HepG2 (cell line): ENCODE results near the gene CAPRIN1. TPM values are rescaled to one million over a fixed set of nuclear protein-coding genes. Genes with fewer than 3 reads are reported as not detected.

Source experiments
- GFI1 ChIP-seq: sonication (generic); formaldehyde crosslinking; IDR thresholded peaks from 2 replicates; pipeline ENCODE4 v1.5.0; 2020; ENCODE audit warnings: missing genetic modification reagents, mild to moderate bottlenecking, borderline replicate concordance
- HOXD1 ChIP-seq: sonication (generic); formaldehyde crosslinking; IDR thresholded peaks from 2 replicates; pipeline ENCODE4 v1.5.0; 2020; ENCODE audit warnings: missing genetic modification reagents
- IRF2 ChIP-seq: IDR thresholded peaks from 2 replicates; pipeline ENCODE4 v1.6.1; 2018; ENCODE audit warnings: missing genetic modification reagents, missing compliant biosample characterization
- JUN ChIP-seq: sonication (generic); formaldehyde crosslinking; IDR thresholded peaks from 2 replicates; pipeline ENCODE4 v1.4.0; 2020; ENCODE audit warnings: mild to moderate bottlenecking, missing genetic modification reagents
- MXD4 ChIP-seq: IDR thresholded peaks from 2 replicates; pipeline ENCODE4 v1.6.1; 2016; ENCODE audit warnings: mild to moderate bottlenecking, missing biosample characterization, missing genetic modification reagents
- PRPF4 ChIP-seq: fragments of 200-400 bp; formaldehyde crosslinking; IDR thresholded peaks from 2 replicates; pipeline ENCODE4 v1.6.1; 2016; ENCODE audit warnings: low read length, low read depth; ENCODE audit not compliant: poor library complexity, severe bottlenecking
- RBM22 ChIP-seq: fragments of 200-400 bp; formaldehyde crosslinking; optimal IDR thresholded peaks from 2 replicates; pipeline ENCODE3; 2017; ENCODE audit warnings: mild to moderate bottlenecking, low read length, moderate library complexity
- RFX5 ChIP-seq: IDR thresholded peaks from 2 replicates; pipeline ENCODE4 v1.6.1; 2011; ENCODE audit warnings: low read depth, low read length, improper control_type of control experiment
- SIN3B ChIP-seq: fragments of 150-350 bp; IDR thresholded peaks from 2 replicates; pipeline ENCODE4 v1.6.1; 2014; ENCODE audit warnings: low read length
- TCF7L2 ChIP-seq: IDR thresholded peaks from 2 replicates; pipeline ENCODE4 v1.6.1; 2011; ENCODE audit warnings: mild to moderate bottlenecking, low read depth, low read length, moderate library complexity
- TEAD3 ChIP-seq: optimal IDR thresholded peaks from 2 replicates; pipeline ENCODE3; 2016; ENCODE audit warnings: borderline replicate concordance
- THAP11 ChIP-seq: IDR thresholded peaks from 2 replicates; pipeline ENCODE4 v1.6.1; 2016; ENCODE audit warnings: missing biosample characterization, missing genetic modification reagents
- ZNF17 ChIP-seq: sonication (generic); formaldehyde crosslinking; IDR thresholded peaks from 2 replicates; pipeline ENCODE4 v1.5.0; 2020; ENCODE audit warnings: mild to moderate bottlenecking, missing genetic modification reagents
- ZNF430 ChIP-seq: sonication (generic); formaldehyde crosslinking; IDR thresholded peaks from 2 replicates; pipeline ENCODE4 v1.9.0; 2021; ENCODE audit warnings: mild to moderate bottlenecking, missing genetic modification reagents
- ZNF879 ChIP-seq: sonication (generic); formaldehyde crosslinking; IDR thresholded peaks from 2 replicates; pipeline ENCODE4 v1.8.1; 2023; ENCODE audit warnings: missing genetic modification reagents
- ZSCAN25 ChIP-seq: sonication (generic); formaldehyde crosslinking; IDR thresholded peaks from 2 replicates; pipeline ENCODE4 v1.8.0; 2022; ENCODE audit warnings: mild to moderate bottlenecking, missing genetic modification reagents
- polyA plus RNA-seq, 8 experiments: library from polyadenylated mRNA; depleted of rRNA in 3 of 8; stranded (reverse) in 7 of 8; unstranded in 1 of 8; fragments of >200 nt; fragmentation: Illumina TruSeq in 4 of 8; extraction: Trizol in 4 of 8; gene quantifications; 2 replicates each; pipeline versions ENCODE4 v1.2.1 to v1.2.3, GENCODE V29; 2011 to 2016; ENCODE audit warnings: low read depth in 4 of 8, missing spikeins in 1 of 8, mixed read lengths in 1 of 8; ENCODE audit not compliant: insufficient read depth in 1 of 8
- total RNA-seq, 5 experiments: library from RNA; depleted of rRNA; stranded (reverse); fragments of >200 nt; fragmentation: Illumina TruSeq; extraction: Trizol; gene quantifications; 2 replicates each; pipeline ENCODE4 v1.2.3, GENCODE V29; 2016; ENCODE audit warnings: low read depth in 1 of 5
- TF ChIP-seq, protein P1 (sequence below): sonication (generic); formaldehyde crosslinking; IDR thresholded peaks from 2 replicates; pipeline ENCODE4 v1.8.1; 2023; ENCODE audit warnings: missing genetic modification reagents, mild to moderate bottlenecking, borderline replicate concordance
- TF ChIP-seq, protein P2 (sequence below): sonication (generic); formaldehyde crosslinking; IDR thresholded peaks from 2 replicates; pipeline ENCODE4 v1.8.1; 2022; ENCODE audit warnings: mild to moderate bottlenecking, missing genetic modification reagents
- TF ChIP-seq, protein P3 (sequence below): IDR thresholded peaks from 2 replicates; pipeline ENCODE4 v1.6.1; 2016
- TF ChIP-seq, protein P4 (sequence below): sonication (generic); formaldehyde crosslinking; IDR thresholded peaks from 2 replicates; pipeline ENCODE4 v1.4.0; 2020; ENCODE audit warnings: missing genetic modification reagents
- TF ChIP-seq, protein P5 (sequence below): sonication (generic); formaldehyde crosslinking; IDR thresholded peaks from 2 replicates; pipeline ENCODE4 v1.4.0; 2020; ENCODE audit warnings: missing genetic modification reagents, borderline replicate concordance

Gene CAPRIN1
- total and polyA plus RNA-seq, 2 of the 13 experiments (the other 11 are each of a cell fraction or from before 2014, with no cell fraction given): 114 to 162 TPM

DNA sequence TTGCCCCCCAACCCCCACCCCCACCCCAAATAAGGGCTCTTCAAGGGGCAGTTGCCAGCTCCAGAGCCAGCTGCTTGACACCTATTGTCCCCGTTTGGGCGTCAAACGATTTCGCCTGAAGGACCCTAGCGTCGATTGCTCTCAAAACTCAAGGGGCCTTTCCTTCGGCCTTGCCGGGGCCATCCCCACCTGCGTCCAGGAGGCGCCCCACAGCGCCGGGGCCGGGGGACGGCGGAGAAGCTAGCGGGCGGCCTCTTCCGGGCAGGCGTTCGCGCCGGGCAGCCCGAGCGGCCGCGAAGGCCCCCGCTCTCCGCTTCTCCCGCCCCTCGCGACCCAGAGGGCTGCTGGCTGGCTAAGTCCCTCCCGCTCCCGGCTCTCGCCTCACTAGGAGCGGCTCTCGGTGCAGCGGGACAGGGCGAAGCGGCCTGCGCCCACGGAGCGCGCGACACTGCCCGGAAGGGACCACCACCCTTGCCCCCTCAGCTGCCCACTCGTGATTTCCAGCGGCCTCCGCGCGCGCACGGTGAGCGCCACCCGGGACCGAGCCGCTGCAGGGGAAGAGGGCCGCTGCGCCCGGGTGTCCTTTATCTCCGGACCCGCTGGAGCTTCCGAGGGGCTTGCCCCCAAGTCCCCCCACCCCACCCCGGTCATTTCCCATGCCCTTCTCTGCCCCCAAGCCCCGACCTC is at the start of gene CAPRIN1 (continued):
- TF ChIP-seq GFI1 (CRISPR knock-in tag) (no peak), PRPF4 (no peak), RFX5 (no peak), ZNF879 (CRISPR knock-in tag) (0 out of 2 replicates have a peak, but pooled peaks have one; percentile 27), ZNF430 (no peak; the same call in 1 of the 2 replicates), TEAD3 (CRISPR knock-in tag) (no peak), THAP11 (CRISPR knock-in tag) (peak; percentile 76), HOXD1 (CRISPR knock-in tag) (no peak), MXD4 (CRISPR knock-in tag) (peak; percentile 13; the same call in 1 of the 2 replicates), ZSCAN25 (CRISPR knock-in tag) (0 out of 2 replicates have a peak, but pooled peaks have one; percentile 32), TCF7L2 (no peak), IRF2 (CRISPR knock-in tag) (peak; percentile 49), ZNF17 (no peak), SIN3B (no peak), JUN (CRISPR knock-in tag) (peak; percentile 14; the same call in 1 of the 2 replicates), RBM22 (no peak)
- TF ChIP-seq, protein P1, sequence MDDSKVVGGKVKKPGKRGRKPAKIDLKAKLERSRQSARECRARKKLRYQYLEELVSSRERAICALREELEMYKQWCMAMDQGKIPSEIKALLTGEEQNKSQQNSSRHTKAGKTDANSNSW: no peak
- TF ChIP-seq, protein P2, sequence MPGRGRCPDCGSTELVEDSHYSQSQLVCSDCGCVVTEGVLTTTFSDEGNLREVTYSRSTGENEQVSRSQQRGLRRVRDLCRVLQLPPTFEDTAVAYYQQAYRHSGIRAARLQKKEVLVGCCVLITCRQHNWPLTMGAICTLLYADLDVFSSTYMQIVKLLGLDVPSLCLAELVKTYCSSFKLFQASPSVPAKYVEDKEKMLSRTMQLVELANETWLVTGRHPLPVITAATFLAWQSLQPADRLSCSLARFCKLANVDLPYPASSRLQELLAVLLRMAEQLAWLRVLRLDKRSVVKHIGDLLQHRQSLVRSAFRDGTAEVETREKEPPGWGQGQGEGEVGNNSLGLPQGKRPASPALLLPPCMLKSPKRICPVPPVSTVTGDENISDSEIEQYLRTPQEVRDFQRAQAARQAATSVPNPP (CRISPR knock-in tag): 0 out of 2 replicates have a peak, but pooled peaks have one; percentile 54
- TF ChIP-seq, protein P3, sequence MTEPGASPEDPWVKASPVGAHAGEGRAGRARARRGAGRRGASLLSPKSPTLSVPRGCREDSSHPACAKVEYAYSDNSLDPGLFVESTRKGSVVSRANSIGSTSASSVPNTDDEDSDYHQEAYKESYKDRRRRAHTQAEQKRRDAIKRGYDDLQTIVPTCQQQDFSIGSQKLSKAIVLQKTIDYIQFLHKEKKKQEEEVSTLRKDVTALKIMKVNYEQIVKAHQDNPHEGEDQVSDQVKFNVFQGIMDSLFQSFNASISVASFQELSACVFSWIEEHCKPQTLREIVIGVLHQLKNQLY (CRISPR knock-in tag): no peak
- TF ChIP-seq, protein P4, sequence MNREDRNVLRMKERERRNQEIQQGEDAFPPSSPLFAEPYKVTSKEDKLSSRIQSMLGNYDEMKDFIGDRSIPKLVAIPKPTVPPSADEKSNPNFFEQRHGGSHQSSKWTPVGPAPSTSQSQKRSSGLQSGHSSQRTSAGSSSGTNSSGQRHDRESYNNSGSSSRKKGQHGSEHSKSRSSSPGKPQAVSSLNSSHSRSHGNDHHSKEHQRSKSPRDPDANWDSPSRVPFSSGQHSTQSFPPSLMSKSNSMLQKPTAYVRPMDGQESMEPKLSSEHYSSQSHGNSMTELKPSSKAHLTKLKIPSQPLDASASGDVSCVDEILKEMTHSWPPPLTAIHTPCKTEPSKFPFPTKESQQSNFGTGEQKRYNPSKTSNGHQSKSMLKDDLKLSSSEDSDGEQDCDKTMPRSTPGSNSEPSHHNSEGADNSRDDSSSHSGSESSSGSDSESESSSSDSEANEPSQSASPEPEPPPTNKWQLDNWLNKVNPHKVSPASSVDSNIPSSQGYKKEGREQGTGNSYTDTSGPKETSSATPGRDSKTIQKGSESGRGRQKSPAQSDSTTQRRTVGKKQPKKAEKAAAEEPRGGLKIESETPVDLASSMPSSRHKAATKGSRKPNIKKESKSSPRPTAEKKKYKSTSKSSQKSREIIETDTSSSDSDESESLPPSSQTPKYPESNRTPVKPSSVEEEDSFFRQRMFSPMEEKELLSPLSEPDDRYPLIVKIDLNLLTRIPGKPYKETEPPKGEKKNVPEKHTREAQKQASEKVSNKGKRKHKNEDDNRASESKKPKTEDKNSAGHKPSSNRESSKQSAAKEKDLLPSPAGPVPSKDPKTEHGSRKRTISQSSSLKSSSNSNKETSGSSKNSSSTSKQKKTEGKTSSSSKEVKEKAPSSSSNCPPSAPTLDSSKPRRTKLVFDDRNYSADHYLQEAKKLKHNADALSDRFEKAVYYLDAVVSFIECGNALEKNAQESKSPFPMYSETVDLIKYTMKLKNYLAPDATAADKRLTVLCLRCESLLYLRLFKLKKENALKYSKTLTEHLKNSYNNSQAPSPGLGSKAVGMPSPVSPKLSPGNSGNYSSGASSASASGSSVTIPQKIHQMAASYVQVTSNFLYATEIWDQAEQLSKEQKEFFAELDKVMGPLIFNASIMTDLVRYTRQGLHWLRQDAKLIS (CRISPR knock-in tag): 0 out of 2 replicates have a peak, but pooled peaks have one; percentile 14
- TF ChIP-seq, protein P5, sequence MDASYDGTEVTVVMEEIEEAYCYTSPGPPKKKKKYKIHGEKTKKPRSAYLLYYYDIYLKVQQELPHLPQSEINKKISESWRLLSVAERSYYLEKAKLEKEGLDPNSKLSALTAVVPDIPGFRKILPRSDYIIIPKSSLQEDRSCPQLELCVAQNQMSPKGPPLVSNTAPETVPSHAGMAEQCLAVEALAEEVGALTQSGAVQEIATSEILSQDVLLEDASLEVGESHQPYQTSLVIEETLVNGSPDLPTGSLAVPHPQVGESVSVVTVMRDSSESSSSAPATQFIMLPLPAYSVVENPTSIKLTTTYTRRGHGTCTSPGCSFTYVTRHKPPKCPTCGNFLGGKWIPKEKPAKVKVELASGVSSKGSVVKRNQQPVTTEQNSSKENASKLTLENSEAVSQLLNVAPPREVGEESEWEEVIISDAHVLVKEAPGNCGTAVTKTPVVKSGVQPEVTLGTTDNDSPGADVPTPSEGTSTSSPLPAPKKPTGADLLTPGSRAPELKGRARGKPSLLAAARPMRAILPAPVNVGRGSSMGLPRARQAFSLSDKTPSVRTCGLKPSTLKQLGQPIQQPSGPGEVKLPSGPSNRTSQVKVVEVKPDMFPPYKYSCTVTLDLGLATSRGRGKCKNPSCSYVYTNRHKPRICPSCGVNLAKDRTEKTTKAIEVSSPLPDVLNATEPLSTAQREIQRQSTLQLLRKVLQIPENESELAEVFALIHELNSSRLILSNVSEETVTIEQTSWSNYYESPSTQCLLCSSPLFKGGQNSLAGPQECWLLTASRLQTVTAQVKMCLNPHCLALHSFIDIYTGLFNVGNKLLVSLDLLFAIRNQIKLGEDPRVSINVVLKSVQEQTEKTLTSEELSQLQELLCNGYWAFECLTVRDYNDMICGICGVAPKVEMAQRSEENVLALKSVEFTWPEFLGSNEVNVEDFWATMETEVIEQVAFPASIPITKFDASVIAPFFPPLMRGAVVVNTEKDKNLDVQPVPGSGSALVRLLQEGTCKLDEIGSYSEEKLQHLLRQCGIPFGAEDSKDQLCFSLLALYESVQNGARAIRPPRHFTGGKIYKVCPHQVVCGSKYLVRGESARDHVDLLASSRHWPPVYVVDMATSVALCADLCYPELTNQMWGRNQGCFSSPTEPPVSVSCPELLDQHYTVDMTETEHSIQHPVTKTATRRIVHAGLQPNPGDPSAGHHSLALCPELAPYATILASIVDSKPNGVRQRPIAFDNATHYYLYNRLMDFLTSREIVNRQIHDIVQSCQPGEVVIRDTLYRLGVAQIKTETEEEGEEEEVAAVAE (CRISPR knock-in tag): no peak
